WTC11 (cell line): ENCODE measurements around the gene PLCG2. TPM values are rescaled to one million over a fixed set of nuclear protein-coding genes. Genes with fewer than 3 reads are reported as not detected.
A peak's percentile ranks its signal among the peaks of the same experiment; 100 is the strongest.

Source experiments
- ATAC-seq: fragments of 200-7000 bp; cut with Tn5 transposase; 2 replicates; pipeline ENCODE4 v1.10.0; 2021; ENCODE audit warnings: mild to moderate bottlenecking, moderate library complexity
- CTCF ChIA-PET: fragments of 300-600 bp; sonication (Branson Sonifier 250); formaldehyde crosslinking; loops from one replicate; lab custom pipeline; 2021; ENCODE audit warnings: antibody characterized with exemption; lab: Charles Lee
- POLR2A ChIA-PET: fragments of 350-600 bp; sonication (Branson Sonifier 250); formaldehyde crosslinking; loops from one replicate; lab custom pipeline; 2021; ENCODE audit warnings: antibody characterized with exemption; lab: Charles Lee
- DNase-seq: peaks from one replicate; pipeline ENCODE4 v3.0.0; 2021; ENCODE audit warnings: low spot score
- H3K27ac Mint-ChIP-seq: 2 replicates; pipeline ENCODE4 v1.8.0; 2021; ENCODE audit warnings: mixed read lengths
- H3K27me3 Mint-ChIP-seq: 2 replicates; pipeline ENCODE4 v1.8.0; 2021; ENCODE audit warnings: low read depth, mild to moderate bottlenecking, moderate library complexity, mixed read lengths
- H3K36me3 Mint-ChIP-seq: 2 replicates; pipeline ENCODE4 v1.8.0; 2021; ENCODE audit warnings: mixed read lengths
- H3K4me1 Mint-ChIP-seq: 2 replicates; pipeline ENCODE4 v1.8.0; 2022; ENCODE audit warnings: mixed read lengths
- H3K4me3 Mint-ChIP-seq: 2 replicates; pipeline ENCODE4 v1.8.0; 2021; ENCODE audit warnings: mild to moderate bottlenecking, moderate library complexity, mixed read lengths
- H3K9me3 Mint-ChIP-seq: 2 replicates; pipeline ENCODE4 v1.8.0; 2021; ENCODE audit warnings: mixed read lengths
- ATF3 ChIP-seq: sonication (generic); formaldehyde crosslinking; conservative IDR thresholded peaks from 2 replicates; pipeline ENCODE4 v1.8.1; 2022; ENCODE audit warnings: mild to moderate bottlenecking, missing genetic modification reagents
- GRHL2 ChIP-seq: fragments of 250-450 bp; sonication (Bioruptor Pico); IDR thresholded peaks from 2 replicates; pipeline ENCODE4 v1.8.0; 2022; ENCODE audit warnings: mild to moderate bottlenecking, moderate library complexity; ENCODE audit not compliant: insufficient replicate concordance, severe bottlenecking
- NFATC4 ChIP-seq: fragments of 250-450 bp; sonication (Bioruptor Pico); IDR thresholded peaks from 2 replicates; pipeline ENCODE4 v1.9.0; 2021; ENCODE audit warnings: mild to moderate bottlenecking
- NFE2L1 ChIP-seq: sonication (generic); formaldehyde crosslinking; IDR thresholded peaks from 2 replicates; pipeline ENCODE4 v1.8.1; 2023; ENCODE audit warnings: missing genetic modification reagents
- SMAD4 ChIP-seq: sonication (generic); formaldehyde crosslinking; IDR thresholded peaks from 2 replicates; pipeline ENCODE4 v1.8.0; 2022; ENCODE audit warnings: mild to moderate bottlenecking, missing genetic modification reagents
- TEAD1 ChIP-seq: sonication (generic); formaldehyde crosslinking; IDR thresholded peaks from 2 replicates; pipeline ENCODE4 v1.8.0; 2022; ENCODE audit warnings: mild to moderate bottlenecking, missing genetic modification reagents
- USF2 ChIP-seq: sonication (generic); formaldehyde crosslinking; IDR thresholded peaks from 2 replicates; pipeline ENCODE4 v1.8.1; 2023; ENCODE audit warnings: mild to moderate bottlenecking, missing genetic modification reagents, moderate library complexity
- ZNF425 ChIP-seq: fragments of 250-450 bp; sonication (Bioruptor Pico); conservative IDR thresholded peaks from 2 replicates; pipeline ENCODE4 v1.9.0; 2021; ENCODE audit warnings: mild to moderate bottlenecking
- ZNF671 ChIP-seq: fragments of 250-450 bp; sonication (Bioruptor Pico); IDR thresholded peaks from 2 replicates; pipeline ENCODE4 v1.8.0; 2021; ENCODE audit warnings: mild to moderate bottlenecking
- total RNA-seq: library from RNA; stranded (reverse); gene quantifications from 3 replicates; pipeline ENCODE4 v1.2.3, GENCODE V29; 2021
- TF ChIP-seq, protein P1 (sequence below): sonication (generic); formaldehyde crosslinking; IDR thresholded peaks from 2 replicates; pipeline ENCODE4 v1.8.1; 2022; ENCODE audit warnings: missing genetic modification reagents, borderline replicate concordance
- TF ChIP-seq, protein P2 (sequence below): sonication (generic); formaldehyde crosslinking; IDR thresholded peaks from 2 replicates; pipeline ENCODE4 v1.8.1; 2022; ENCODE audit warnings: low read depth, missing genetic modification reagents, borderline replicate concordance
- TF ChIP-seq, protein P3 (sequence below): sonication (generic); formaldehyde crosslinking; IDR thresholded peaks from 2 replicates; pipeline ENCODE4 v1.8.0; 2022; ENCODE audit warnings: mild to moderate bottlenecking, missing genetic modification reagents
- TF ChIP-seq, protein P4 (sequence below): sonication (generic); formaldehyde crosslinking; IDR thresholded peaks from 2 replicates; pipeline ENCODE4 v1.8.0; 2023; ENCODE audit warnings: missing genetic modification reagents, mild to moderate bottlenecking, borderline replicate concordance

The PLCG2 gene
- total RNA-seq, 1 experiment from 2014 or later, result 7.0 TPM

DNA sequence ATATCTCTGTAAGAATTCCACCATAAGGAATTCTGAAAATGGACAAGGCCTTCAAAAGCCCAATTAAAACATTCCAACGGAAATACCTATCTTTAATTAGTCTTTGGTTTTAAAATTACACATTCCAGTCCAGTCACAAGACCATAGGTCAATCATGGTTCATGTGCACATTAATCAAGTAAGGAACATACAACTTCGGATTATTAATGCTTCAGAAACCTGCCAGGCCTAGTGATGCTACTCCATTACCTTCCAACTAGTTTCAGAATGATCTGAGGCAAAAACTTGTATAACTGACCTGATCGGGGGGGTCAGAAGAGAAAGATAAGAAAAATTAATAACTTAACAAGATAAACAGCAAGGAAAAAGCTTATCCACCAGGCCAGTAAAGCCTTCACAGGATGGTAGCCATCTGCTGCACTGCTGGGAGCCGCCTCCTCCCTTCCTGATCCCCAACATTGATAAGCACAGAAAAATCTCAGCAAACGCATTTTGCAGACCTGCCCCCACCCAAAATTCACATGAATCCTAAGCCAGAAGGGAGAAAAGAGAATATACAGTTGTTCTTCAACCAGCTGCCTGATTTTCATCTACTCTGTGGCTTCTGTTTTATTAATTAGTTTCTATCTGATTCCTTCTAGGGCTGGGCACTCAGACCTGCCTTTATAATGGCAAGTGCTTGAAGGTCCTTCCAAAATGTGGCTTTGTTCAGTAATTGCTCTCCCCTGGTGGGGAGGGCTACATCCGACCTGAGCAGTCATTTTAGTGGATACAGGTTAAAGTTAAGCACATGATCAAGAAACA is 226.1 kb downstream of the PLCG2 start:
- peaks cover 32% of the 10 kb centered on the region for H3K36me3 Mint-ChIP-seq
- ChIA-PET POLR2A (no interaction called here), CTCF (interaction anchor here (1.0 kb wide), 1 partner anchor 66 kb away, joined by 3 read pairs; no protein-coding TSS in a partner anchor)
- DNase-seq, result no peak
- H3K4me1 Mint-ChIP-seq, result peaks cover 21% of the 10 kb centered on the region
- peak; percentile 77 for ATAC-seq
- peaks cover 38% of the 10 kb centered on the region for H3K9me3 Mint-ChIP-seq
- no peak overlapping the region for H3K4me3 Mint-ChIP-seq
- H3K27me3 Mint-ChIP-seq, result peaks cover 13% of the 10 kb centered on the region
- TF ChIP-seq, protein P1, sequence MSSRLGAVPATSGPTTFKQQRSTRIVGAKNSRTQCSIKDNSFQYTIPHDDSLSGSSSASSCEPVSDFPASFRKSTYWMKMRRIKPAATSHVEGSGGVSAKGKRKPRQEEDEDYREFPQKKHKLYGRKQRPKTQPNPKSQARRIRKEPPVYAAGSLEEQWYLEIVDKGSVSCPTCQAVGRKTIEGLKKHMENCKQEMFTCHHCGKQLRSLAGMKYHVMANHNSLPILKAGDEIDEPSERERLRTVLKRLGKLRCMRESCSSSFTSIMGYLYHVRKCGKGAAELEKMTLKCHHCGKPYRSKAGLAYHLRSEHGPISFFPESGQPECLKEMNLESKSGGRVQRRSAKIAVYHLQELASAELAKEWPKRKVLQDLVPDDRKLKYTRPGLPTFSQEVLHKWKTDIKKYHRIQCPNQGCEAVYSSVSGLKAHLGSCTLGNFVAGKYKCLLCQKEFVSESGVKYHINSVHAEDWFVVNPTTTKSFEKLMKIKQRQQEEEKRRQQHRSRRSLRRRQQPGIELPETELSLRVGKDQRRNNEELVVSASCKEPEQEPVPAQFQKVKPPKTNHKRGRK (CRISPR knock-in tag), result no peak
- TF ChIP-seq, protein P2, sequence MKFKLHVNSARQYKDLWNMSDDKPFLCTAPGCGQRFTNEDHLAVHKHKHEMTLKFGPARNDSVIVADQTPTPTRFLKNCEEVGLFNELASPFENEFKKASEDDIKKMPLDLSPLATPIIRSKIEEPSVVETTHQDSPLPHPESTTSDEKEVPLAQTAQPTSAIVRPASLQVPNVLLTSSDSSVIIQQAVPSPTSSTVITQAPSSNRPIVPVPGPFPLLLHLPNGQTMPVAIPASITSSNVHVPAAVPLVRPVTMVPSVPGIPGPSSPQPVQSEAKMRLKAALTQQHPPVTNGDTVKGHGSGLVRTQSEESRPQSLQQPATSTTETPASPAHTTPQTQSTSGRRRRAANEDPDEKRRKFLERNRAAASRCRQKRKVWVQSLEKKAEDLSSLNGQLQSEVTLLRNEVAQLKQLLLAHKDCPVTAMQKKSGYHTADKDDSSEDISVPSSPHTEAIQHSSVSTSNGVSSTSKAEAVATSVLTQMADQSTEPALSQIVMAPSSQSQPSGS (CRISPR knock-in tag), result no peak
- TF ChIP-seq SMAD4 (CRISPR knock-in tag), result no peak
- TF ChIP-seq TEAD1 (CRISPR knock-in tag), result no peak
- TF ChIP-seq GRHL2 (CRISPR knock-in tag), result no peak
- no peak for TF ChIP-seq ATF3 (CRISPR knock-in tag)
- TF ChIP-seq NFATC4, result no peak
- TF ChIP-seq USF2 (CRISPR knock-in tag), result no peak
- no peak for TF ChIP-seq ZNF425 (CRISPR knock-in tag)
- TF ChIP-seq, protein P3, sequence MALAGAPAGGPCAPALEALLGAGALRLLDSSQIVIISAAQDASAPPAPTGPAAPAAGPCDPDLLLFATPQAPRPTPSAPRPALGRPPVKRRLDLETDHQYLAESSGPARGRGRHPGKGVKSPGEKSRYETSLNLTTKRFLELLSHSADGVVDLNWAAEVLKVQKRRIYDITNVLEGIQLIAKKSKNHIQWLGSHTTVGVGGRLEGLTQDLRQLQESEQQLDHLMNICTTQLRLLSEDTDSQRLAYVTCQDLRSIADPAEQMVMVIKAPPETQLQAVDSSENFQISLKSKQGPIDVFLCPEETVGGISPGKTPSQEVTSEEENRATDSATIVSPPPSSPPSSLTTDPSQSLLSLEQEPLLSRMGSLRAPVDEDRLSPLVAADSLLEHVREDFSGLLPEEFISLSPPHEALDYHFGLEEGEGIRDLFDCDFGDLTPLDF (CRISPR knock-in tag), result no peak
- TF ChIP-seq, protein P4, sequence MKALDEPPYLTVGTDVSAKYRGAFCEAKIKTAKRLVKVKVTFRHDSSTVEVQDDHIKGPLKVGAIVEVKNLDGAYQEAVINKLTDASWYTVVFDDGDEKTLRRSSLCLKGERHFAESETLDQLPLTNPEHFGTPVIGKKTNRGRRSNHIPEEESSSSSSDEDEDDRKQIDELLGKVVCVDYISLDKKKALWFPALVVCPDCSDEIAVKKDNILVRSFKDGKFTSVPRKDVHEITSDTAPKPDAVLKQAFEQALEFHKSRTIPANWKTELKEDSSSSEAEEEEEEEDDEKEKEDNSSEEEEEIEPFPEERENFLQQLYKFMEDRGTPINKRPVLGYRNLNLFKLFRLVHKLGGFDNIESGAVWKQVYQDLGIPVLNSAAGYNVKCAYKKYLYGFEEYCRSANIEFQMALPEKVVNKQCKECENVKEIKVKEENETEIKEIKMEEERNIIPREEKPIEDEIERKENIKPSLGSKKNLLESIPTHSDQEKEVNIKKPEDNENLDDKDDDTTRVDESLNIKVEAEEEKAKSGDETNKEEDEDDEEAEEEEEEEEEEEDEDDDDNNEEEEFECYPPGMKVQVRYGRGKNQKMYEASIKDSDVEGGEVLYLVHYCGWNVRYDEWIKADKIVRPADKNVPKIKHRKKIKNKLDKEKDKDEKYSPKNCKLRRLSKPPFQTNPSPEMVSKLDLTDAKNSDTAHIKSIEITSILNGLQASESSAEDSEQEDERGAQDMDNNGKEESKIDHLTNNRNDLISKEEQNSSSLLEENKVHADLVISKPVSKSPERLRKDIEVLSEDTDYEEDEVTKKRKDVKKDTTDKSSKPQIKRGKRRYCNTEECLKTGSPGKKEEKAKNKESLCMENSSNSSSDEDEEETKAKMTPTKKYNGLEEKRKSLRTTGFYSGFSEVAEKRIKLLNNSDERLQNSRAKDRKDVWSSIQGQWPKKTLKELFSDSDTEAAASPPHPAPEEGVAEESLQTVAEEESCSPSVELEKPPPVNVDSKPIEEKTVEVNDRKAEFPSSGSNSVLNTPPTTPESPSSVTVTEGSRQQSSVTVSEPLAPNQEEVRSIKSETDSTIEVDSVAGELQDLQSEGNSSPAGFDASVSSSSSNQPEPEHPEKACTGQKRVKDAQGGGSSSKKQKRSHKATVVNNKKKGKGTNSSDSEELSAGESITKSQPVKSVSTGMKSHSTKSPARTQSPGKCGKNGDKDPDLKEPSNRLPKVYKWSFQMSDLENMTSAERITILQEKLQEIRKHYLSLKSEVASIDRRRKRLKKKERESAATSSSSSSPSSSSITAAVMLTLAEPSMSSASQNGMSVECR (CRISPR knock-in tag), result no peak
- no peak for TF ChIP-seq NFE2L1
- TF ChIP-seq ZNF671 (CRISPR knock-in tag), result no peak
- no peak overlapping the region for H3K27ac Mint-ChIP-seq
